Suprapubic skin (tissue), 4 donors: Measurements from ENCODE around the gene CHST8.

Experiments used
- EP300 ChIP-seq: sonication (generic); formaldehyde crosslinking; IDR thresholded peaks from one replicate; pipeline ENCODE4 v1.6.1; 2017; ENCODE audit warnings: antibody characterized with exemption
- POLR2A ChIP-seq, 2 donors: fragments of 450-650 bp; IDR thresholded peaks; one replicate each; pipeline ENCODE4 v1.6.1; 2017; ENCODE audit warnings: antibody characterized with exemption in 2 of 2, mild to moderate bottlenecking in 2 of 2, moderate library complexity in 2 of 2
- POLR2AphosphoS5 ChIP-seq, 3 donors: sonication (generic); formaldehyde crosslinking; IDR thresholded peaks; one replicate each; pipeline ENCODE4 v1.6.1; 2017; ENCODE audit warnings: antibody characterized with exemption in 3 of 3
- TF ChIP-seq, protein P1 (sequence below), 2 donors: fragments of 200-600 bp in 1 of 2; fragments of 450-650 bp in 1 of 2; sonication (generic) in 1 of 2; IDR thresholded peaks; one replicate each; pipeline ENCODE4 v1.5.1; 2016 to 2019; ENCODE audit warnings: antibody characterized with exemption in 2 of 2, mild to moderate bottlenecking in 1 of 2, moderate library complexity in 1 of 2

DNA sequence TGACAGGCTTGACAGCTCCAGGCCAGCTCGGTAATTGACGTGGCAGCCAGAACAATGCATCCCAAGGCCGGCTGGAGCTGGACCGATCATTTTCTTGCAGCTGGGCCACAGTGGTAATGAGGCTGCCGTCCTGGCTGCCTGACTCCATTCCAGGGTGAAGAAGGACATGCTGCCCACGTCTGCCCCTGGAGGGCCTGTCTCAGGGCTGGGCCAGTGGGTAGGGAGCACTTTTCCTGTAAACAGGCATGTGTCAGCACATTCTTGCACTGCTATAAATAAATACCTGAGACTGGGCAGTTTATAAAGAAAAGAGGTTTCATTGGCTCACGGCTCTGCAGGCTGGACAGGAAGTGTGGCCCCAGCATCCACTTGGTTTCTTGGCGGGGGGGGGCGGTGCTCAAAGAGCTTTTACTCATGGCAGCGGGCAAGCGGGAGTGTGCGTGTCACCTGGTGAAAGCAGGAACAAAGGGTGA lies 136.8 kb downstream of the CHST8 start:
- TF ChIP-seq EP300: no peak
- no peak for TF ChIP-seq POLR2A (IDR thresholded peaks at IDR 0.05)
- TF ChIP-seq, protein P1, sequence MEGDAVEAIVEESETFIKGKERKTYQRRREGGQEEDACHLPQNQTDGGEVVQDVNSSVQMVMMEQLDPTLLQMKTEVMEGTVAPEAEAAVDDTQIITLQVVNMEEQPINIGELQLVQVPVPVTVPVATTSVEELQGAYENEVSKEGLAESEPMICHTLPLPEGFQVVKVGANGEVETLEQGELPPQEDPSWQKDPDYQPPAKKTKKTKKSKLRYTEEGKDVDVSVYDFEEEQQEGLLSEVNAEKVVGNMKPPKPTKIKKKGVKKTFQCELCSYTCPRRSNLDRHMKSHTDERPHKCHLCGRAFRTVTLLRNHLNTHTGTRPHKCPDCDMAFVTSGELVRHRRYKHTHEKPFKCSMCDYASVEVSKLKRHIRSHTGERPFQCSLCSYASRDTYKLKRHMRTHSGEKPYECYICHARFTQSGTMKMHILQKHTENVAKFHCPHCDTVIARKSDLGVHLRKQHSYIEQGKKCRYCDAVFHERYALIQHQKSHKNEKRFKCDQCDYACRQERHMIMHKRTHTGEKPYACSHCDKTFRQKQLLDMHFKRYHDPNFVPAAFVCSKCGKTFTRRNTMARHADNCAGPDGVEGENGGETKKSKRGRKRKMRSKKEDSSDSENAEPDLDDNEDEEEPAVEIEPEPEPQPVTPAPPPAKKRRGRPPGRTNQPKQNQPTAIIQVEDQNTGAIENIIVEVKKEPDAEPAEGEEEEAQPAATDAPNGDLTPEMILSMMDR (IDR thresholded peaks at IDR 0.05): no peak
- TF ChIP-seq POLR2AphosphoS5 (IDR thresholded peaks at IDR 0.05): no peak
